ENCODE measurements around the gene COPS6. TPM values are rescaled to one million over a fixed set of nuclear protein-coding genes. Genes with fewer than 3 reads are reported as not detected.
A peak's percentile ranks its signal among the peaks of the same experiment; 100 is the strongest.

Gene COPS6
- total RNA-seq, 1 donor from 2014 or later = 83.1 TPM

GRCh38 chr7:100119072-100119969 is 30.6 kb downstream of the COPS6 start, which contains the start of the genes CNPY4 and TAF6:
Gene CNPY4 (plus strand): TSS chr7:100119634. CDS start chr7:100119745, 111 bp downstream.
Gene TAF6 (minus strand): TSS chr7:100119358. CDS start chr7:100114209, 5,149 bp downstream.
- Mint-ChIP-seq H3K36me3 (ENCODE audit: low read depth) (peaks cover 2% of the 10 kb centered on the region), H3K27me3 (ENCODE audit: low read depth) (no peaks in the 10 kb centered on the region)
- DNase-seq (ENCODE audit: low spot score) = no peak

GRCh38 chr7:100119970-100120732 is 31.4 kb downstream of the COPS6 start:
- H3K4me1 Mint-ChIP-seq (ENCODE audit: low read depth) = peaks cover 21% of the 10 kb centered on the region
- peak overlapping the region; percentile 86 for H3K4me3 Mint-ChIP-seq (ENCODE audit: unreplicated experiment)
- DNase-seq (ENCODE audit: low spot score) = no peak
- H3K27ac Mint-ChIP-seq (ENCODE audit: unreplicated experiment) = peak overlapping the region; percentile 96
- peaks cover 2% of the 10 kb centered on the region for H3K36me3 Mint-ChIP-seq (ENCODE audit: low read depth)
- no peak for TF ChIP-seq CTCF (IDR thresholded peaks at IDR 0.05)
- H3K9me3 Mint-ChIP-seq (ENCODE audit: low read depth) = no peaks in the 10 kb centered on the region
- H3K27me3 Mint-ChIP-seq (ENCODE audit: low read depth) = no peaks in the 10 kb centered on the region

More at GRCh38 chr7:100119072-100119969, 30.6 kb downstream of the COPS6 start, which contains the start of the genes CNPY4 and TAF6:
- TF ChIP-seq CTCF (IDR thresholded peaks at IDR 0.05) = peak; percentile 15
- Mint-ChIP-seq H3K4me3 (ENCODE audit: unreplicated experiment) (peak within 1 kb of the TSS; percentile 86), H3K9me3 (ENCODE audit: low read depth) (no peaks in the 10 kb centered on the region), H3K4me1 (ENCODE audit: low read depth) (peaks cover 21% of the 10 kb centered on the region), H3K27ac (ENCODE audit: unreplicated experiment) (peak within 1 kb of the TSS; percentile 96)

- peak overlapping the region; percentile 86 for H3K4me3 Mint-ChIP-seq (ENCODE audit: unreplicated experiment)
- no peak for DNase-seq (ENCODE audit: low spot score)
- H3K36me3 Mint-ChIP-seq (ENCODE audit: low read depth) = peaks cover 2% of the 10 kb centered on the region
- peaks cover 24% of the 10 kb centered on the region for H3K4me1 Mint-ChIP-seq (ENCODE audit: low read depth)
- H3K27ac Mint-ChIP-seq (ENCODE audit: unreplicated experiment) = peak overlapping the region; percentile 96
- no peak for TF ChIP-seq CTCF (IDR thresholded peaks at IDR 0.05)
- H3K27me3 Mint-ChIP-seq (ENCODE audit: low read depth) = no peaks in the 10 kb centered on the region
- H3K9me3 Mint-ChIP-seq (ENCODE audit: low read depth) = no peaks in the 10 kb centered on the region
Measured at GRCh38 chr7:100120733-100121036, 31.9 kb downstream of the COPS6 start.

- Mint-ChIP-seq H3K4me1 (ENCODE audit: low read depth) (peaks cover 32% of the 10 kb centered on the region), H3K36me3 (ENCODE audit: low read depth) (peaks cover 2% of the 10 kb centered on the region), H3K27ac (ENCODE audit: unreplicated experiment) (peak overlapping the region; percentile 27), H3K27me3 (ENCODE audit: low read depth) (no peaks in the 10 kb centered on the region), H3K9me3 (ENCODE audit: low read depth) (no peaks in the 10 kb centered on the region), H3K4me3 (ENCODE audit: unreplicated experiment) (no peak overlapping the region)
- TF ChIP-seq CTCF (IDR thresholded peaks at IDR 0.05) = no peak
- no peak for DNase-seq (ENCODE audit: low spot score)
Measured at GRCh38 chr7:100122067-100122466, 33.3 kb downstream of the COPS6 start.

- no peak overlapping the region for H3K27ac Mint-ChIP-seq (ENCODE audit: unreplicated experiment)
- H3K36me3 Mint-ChIP-seq (ENCODE audit: low read depth) = peaks cover 2% of the 10 kb centered on the region
- H3K27me3 Mint-ChIP-seq (ENCODE audit: low read depth) = no peaks in the 10 kb centered on the region
- TF ChIP-seq CTCF (IDR thresholded peaks at IDR 0.05) = no peak
- H3K4me3 Mint-ChIP-seq (ENCODE audit: unreplicated experiment) = no peak overlapping the region
- H3K9me3 Mint-ChIP-seq (ENCODE audit: low read depth) = no peaks in the 10 kb centered on the region
- DNase-seq (ENCODE audit: low spot score) = no peak
- peaks cover 32% of the 10 kb centered on the region for H3K4me1 Mint-ChIP-seq (ENCODE audit: low read depth)
Measured at GRCh38 chr7:100122568-100122967, 33.8 kb downstream of the COPS6 start.
